Colonic mucosa (tissue), 4 donors: ENCODE results near the gene BOD1L1. TPM values are rescaled to one million over a fixed set of nuclear protein-coding genes. Genes with fewer than 3 reads are reported as not detected.

ENCODE experiments used
- DNase-seq: peaks from one replicate; pipeline ENCODE4 v3.0.0-alpha.2; 2020
- H3K27ac ChIP-seq: fragments of 200-600 bp; one replicate; pipeline ENCODE4 v1.8.0; 2021
- H3K27me3 ChIP-seq: fragments of 200-600 bp; one replicate; pipeline ENCODE4 v1.8.0; 2021
- H3K36me3 ChIP-seq: fragments of 200-600 bp; one replicate; pipeline ENCODE4 v1.8.0; 2021
- H3K4me1 ChIP-seq: fragments of 200-600 bp; one replicate; pipeline ENCODE4 v1.8.0; 2021; ENCODE audit warnings: mild to moderate bottlenecking
- H3K4me3 ChIP-seq: fragments of 200-600 bp; one replicate; pipeline ENCODE4 v1.8.0; 2021
- H3K9ac ChIP-seq, 2 donors: one replicate each; pipeline ENCODE4 v1.7.0; 2013; ENCODE audit warnings: control low read depth in 2 of 2, low read depth in 2 of 2, low read length in 2 of 2
- H3K9me3 ChIP-seq: fragments of 200-600 bp; one replicate; pipeline ENCODE4 v1.8.0; 2021
- CTCF ChIP-seq: fragments of 200-600 bp; IDR thresholded peaks from one replicate; pipeline ENCODE4 v1.8.0; 2022; ENCODE audit warnings: antibody characterized with exemption, mild to moderate bottlenecking
- intact Hi-C: fragments of 100-400 bp; cut with DNase I; formaldehyde crosslinking; loops from one replicate; pipeline ENCODE4 v1.14.1; 2022
- total RNA-seq, 2 donors: library from RNA; stranded (reverse); fragmentation: NEBNext Ultra II Directional in 1 of 2; extraction: Animal tissue kit (Norgen Biotek cat#: 25700) in 1 of 2; gene quantifications; one replicate each; pipeline ENCODE4 v1.2.1, GENCODE V29; 2021
- donor health status: healthy.
- donor health status: DM: no; HTN: no; CAD: no.
- donor health status: DM: no; HTN: no; CAD: no.

The BOD1L1 gene
- total RNA-seq, 2 donors from 2014 or later, result 20.7 to 24.7 TPM

GRCh38 chr4:13618212-13618806 is 9.2 kb downstream of the BOD1L1 start:
- Histone ChIP-seq H3K27ac (no peak overlapping the region), H3K36me3 (peaks cover 8% of the 10 kb centered on the region)

GRCh38 chr4:13617801-13618200 is 9.7 kb downstream of the BOD1L1 start:
- DNase-seq, result no peak
- Histone ChIP-seq H3K36me3 (peaks cover 8% of the 10 kb centered on the region), H3K27me3 (no peaks in the 10 kb centered on the region), H3K4me1 (no peaks in the 10 kb centered on the region), H3K9ac (no peak overlapping the region), H3K9me3 (no peaks in the 10 kb centered on the region), H3K27ac (no peak overlapping the region), H3K4me3 (no peak overlapping the region)
- TF ChIP-seq CTCF, result no peak
- intact Hi-C loops, result no loop called here

More at GRCh38 chr4:13618212-13618806, 9.2 kb downstream of the BOD1L1 start:
- H3K9ac ChIP-seq, result no peak overlapping the region
- no peak for DNase-seq
- H3K9me3 ChIP-seq, result no peaks in the 10 kb centered on the region
- no peaks in the 10 kb centered on the region for H3K27me3 ChIP-seq
- no peaks in the 10 kb centered on the region for H3K4me1 ChIP-seq
- intact Hi-C loops, result no loop called here
- no peak overlapping the region for H3K4me3 ChIP-seq
- TF ChIP-seq CTCF, result no peak

- TF ChIP-seq CTCF, result no peak
- no peaks in the 10 kb centered on the region for H3K27me3 ChIP-seq
- H3K27ac ChIP-seq, result no peak overlapping the region
- no peak for DNase-seq
- no peaks in the 10 kb centered on the region for H3K9me3 ChIP-seq
- no peak overlapping the region for H3K9ac ChIP-seq
- intact Hi-C loops, result no loop called here
- no peak overlapping the region for H3K4me3 ChIP-seq
- no peaks in the 10 kb centered on the region for H3K4me1 ChIP-seq
- peaks cover 8% of the 10 kb centered on the region for H3K36me3 ChIP-seq
These were observed 10.9 kb downstream of the BOD1L1 start for GRCh38 chr4:13616597-13616996.

- no peaks in the 10 kb centered on the region for H3K27me3 ChIP-seq
- no peaks in the 10 kb centered on the region for H3K4me1 ChIP-seq
- TF ChIP-seq CTCF, result no peak
- no peak overlapping the region for H3K27ac ChIP-seq
- intact Hi-C loops, result no loop called here
- no peaks in the 10 kb centered on the region for H3K9me3 ChIP-seq
- no peak overlapping the region for H3K4me3 ChIP-seq
- peaks cover 8% of the 10 kb centered on the region for H3K36me3 ChIP-seq
- no peak for DNase-seq
- no peak overlapping the region for H3K9ac ChIP-seq
These were observed 12.4 kb downstream of the BOD1L1 start for GRCh38 chr4:13615161-13615560.

GRCh38 chr4:13612569-13612968 is 15.0 kb downstream of the BOD1L1 start:
- Histone ChIP-seq H3K9me3 (no peaks in the 10 kb centered on the region), H3K9ac (no peak overlapping the region), H3K4me1 (no peaks in the 10 kb centered on the region), H3K36me3 (peaks cover 4% of the 10 kb centered on the region), H3K4me3 (no peak overlapping the region), H3K27me3 (no peaks in the 10 kb centered on the region), H3K27ac (no peak overlapping the region)
- intact Hi-C loops, result no loop called here
- DNase-seq, result no peak
- no peak for TF ChIP-seq CTCF
